Thymus (tissue), 11 donors: ENCODE measurements around the gene MAPK11. TPM values are rescaled to one million over a fixed set of nuclear protein-coding genes. Genes with fewer than 3 reads are reported as not detected.

ENCODE experiments used
- DNase-seq, 9 donors: peaks; one replicate each; pipeline ENCODE4 v3.0.0-alpha.2; 2013; ENCODE audit warnings: low spot score in 9 of 9, low read depth in 6 of 9, missing footprints in 1 of 9
- H3K27ac ChIP-seq, 2 donors: one replicate each; pipeline ENCODE4 v1.5.1; 2013; ENCODE audit warnings: control low read depth in 1 of 2, low read depth in 1 of 2, low read length in 1 of 2, mild to moderate bottlenecking in 1 of 2, moderate library complexity in 1 of 2
- H3K27me3 ChIP-seq, 2 donors: one replicate each; pipeline ENCODE4 v1.5.1; 2013; ENCODE audit warnings: low read length in 1 of 2; ENCODE audit not compliant: control insufficient read depth in 2 of 2, insufficient read depth in 1 of 2
- H3K36me3 ChIP-seq, 2 donors: one replicate each; pipeline ENCODE4 v1.5.1; 2013; ENCODE audit warnings: low read length in 1 of 2, mild to moderate bottlenecking in 1 of 2, moderate library complexity in 1 of 2; ENCODE audit not compliant: control insufficient read depth in 2 of 2, insufficient read depth in 2 of 2
- H3K4me1 ChIP-seq, 2 donors: one replicate each; pipeline ENCODE4 v1.5.1; 2013; ENCODE audit warnings: low read length in 2 of 2; ENCODE audit not compliant: control insufficient read depth in 2 of 2, insufficient read depth in 2 of 2
- H3K4me3 ChIP-seq, 2 donors: one replicate each; pipeline ENCODE4 v1.5.1; 2013; ENCODE audit warnings: low read length in 2 of 2, control low read depth in 1 of 2, mild to moderate bottlenecking in 1 of 2
- H3K9me3 ChIP-seq, 2 donors: one replicate each; pipeline ENCODE4 v1.5.1; 2013; ENCODE audit warnings: low read length in 1 of 2, mild to moderate bottlenecking in 1 of 2; ENCODE audit not compliant: control insufficient read depth in 2 of 2, insufficient read depth in 1 of 2
- whole genome bisulfite sequencing: extraction: QIAGEN DNeasy Blood & Tissue Kit; methylation state at CpG from one replicate; pipeline ENCODE4 v1.1.7; 2013; 5-methylcytosine and 5-hydroxymethylcytosine counted together
- polyA plus RNA-seq: library from polyadenylated mRNA; stranded (reverse); fragments of 200-250 nt; gene quantifications from one replicate; pipeline ENCODE4 v1.2.3, GENCODE V29; 2013
- total RNA-seq: library from RNA; stranded (reverse); fragments of 120-200 nt; gene quantifications from one replicate; pipeline ENCODE4 v1.2.4, GENCODE V29; 2013
- donor health status: healthy.

The MAPK11 gene
- total and polyA plus RNA-seq, 2 donors: 3.7 to 17.7 TPM

DNA sequence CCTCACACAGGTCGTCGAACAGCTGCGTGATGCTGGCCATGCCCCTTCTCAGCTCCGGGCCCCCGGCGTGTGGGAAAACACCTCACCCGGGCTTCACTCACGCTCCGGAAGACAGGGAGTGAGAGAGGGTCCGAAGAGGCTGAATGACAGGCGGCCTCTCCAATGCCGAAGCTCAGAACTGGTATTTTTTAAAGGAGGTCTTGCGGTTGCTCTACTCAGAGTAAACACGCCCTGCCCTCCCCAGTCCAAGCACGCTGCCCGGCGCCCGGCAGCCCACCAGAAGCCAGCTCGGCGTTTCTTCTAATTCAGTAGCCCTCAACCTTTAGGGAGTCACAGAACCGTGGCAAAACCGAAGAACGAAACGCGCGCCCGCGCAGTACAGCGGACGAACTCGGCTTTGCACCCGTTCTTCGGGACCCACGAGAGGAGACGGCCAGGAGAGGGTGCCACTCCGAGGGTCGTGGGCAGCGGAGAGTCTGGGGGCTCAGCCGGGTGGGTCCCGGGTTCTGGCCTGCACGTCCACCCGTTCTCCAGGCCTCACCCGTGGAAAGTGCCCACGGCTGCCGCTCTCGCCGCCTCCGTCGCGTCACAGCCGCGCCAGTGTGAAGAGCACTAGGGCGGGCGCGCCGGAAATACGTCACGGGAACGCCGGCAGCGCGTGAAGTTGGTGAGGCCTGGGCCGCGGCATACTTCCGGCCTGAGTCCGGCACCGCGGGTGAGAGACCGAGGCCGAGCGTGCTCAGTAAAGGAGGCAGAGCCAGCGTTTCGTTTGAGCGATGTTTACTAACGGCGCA, 25.6 kb downstream of the MAPK11 start, which contains the start of gene TUBGCP6:
Gene TUBGCP6, minus strand, starts transcription at position 604 of the 794 bp plus-strand sequence. Its CDS starts 564 bp downstream, at position 40.
- Histone ChIP-seq H3K4me3 (peak within 1 kb of the TSS; percentile 69 to 92), H3K27ac (peak within 1 kb of the TSS; percentile 96 to 99), H3K27me3 (no peaks in the 10 kb centered on the region), H3K36me3 (peaks cover 27 to 29% of the 10 kb centered on the region in 2 donors), H3K9me3 (no peaks in the 10 kb centered on the region), H3K4me1 (peaks cover 19 to 49% of the 10 kb centered on the region in 2 donors)
- WGBS: under 1% methylated on average over 76 of the region's 76 CpGs
- DNase-seq: peak; percentile 74 to 97 (median 93)

DNA sequence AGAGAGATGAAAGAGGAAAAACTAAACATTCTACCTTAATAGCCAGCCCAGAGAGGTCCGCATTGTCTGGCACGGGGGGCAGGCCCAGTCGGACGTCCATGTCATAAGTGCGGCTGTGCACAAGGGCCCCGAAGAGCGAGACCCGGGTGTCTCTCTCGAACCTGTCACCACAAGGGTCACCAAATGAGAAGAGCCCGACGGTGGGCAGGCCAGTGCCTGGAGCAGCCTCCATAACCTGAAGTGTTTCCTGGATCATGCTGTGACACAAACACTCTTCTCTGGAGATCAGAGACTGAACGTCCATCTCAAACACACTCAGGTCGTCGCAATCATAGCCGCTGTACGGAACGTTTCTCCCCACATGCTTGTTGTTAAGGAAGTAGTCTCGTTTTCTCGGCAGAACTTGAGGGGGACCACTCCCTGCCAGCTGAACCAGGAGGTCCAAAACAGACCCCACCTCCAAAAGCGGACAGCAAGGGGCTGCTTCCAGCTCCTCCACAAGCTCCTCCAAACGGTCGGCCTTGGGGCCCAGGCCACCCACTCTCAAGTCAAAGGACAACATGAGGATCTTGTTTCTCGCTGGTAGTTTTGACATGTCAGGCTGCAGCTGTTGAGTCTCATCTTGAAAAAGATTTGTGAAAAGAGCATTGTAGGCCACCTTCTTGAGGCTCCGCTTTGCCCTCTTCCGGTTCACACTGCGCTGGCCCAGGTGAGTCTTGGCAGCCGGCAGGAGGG, 26.3 kb downstream of the MAPK11 start:
- H3K4me1 ChIP-seq: peaks cover 19 to 46% of the 10 kb centered on the region in 2 donors
- no peaks in the 10 kb centered on the region for H3K9me3 ChIP-seq
- H3K27ac ChIP-seq: peak overlapping the region; percentile 96 to 99
- H3K36me3 ChIP-seq: peaks cover 33% of the 10 kb centered on the region in 2 donors
- H3K4me3 ChIP-seq: peak overlapping the region; percentile 69 to 92
- peak in 1 of 9 donors; percentile 45 for DNase-seq
- 30% methylated on average over 27 of the region's 27 CpGs for WGBS
- no peaks in the 10 kb centered on the region for H3K27me3 ChIP-seq

DNA sequence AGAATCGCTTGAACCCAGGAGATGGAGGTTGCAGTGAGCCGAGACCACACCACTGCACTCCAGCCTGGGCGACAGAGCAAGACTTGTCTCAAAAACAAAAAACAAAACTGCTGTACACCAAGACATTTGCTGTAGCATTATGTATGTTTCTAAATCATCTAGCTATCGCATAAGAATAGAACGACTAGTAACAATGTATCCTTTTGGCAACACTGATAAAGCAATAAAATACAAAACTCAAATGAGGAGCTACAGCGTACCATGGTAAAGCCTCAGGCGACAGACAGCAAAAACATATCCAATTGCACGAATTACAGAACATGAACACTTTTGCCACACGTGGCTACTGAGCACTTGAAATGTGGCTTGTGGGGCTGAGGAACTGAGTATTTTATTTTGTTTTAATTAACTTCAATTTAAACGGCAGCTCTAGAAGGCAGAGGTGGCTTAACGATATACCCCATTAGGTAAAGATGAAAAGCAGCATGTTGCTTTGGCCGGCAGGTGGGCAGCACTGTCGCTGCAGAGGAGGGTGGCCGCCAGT, 27.7 kb downstream of the MAPK11 start:
- H3K27ac ChIP-seq: peak overlapping the region in 1 of 2 donors; percentile 27

DNA sequence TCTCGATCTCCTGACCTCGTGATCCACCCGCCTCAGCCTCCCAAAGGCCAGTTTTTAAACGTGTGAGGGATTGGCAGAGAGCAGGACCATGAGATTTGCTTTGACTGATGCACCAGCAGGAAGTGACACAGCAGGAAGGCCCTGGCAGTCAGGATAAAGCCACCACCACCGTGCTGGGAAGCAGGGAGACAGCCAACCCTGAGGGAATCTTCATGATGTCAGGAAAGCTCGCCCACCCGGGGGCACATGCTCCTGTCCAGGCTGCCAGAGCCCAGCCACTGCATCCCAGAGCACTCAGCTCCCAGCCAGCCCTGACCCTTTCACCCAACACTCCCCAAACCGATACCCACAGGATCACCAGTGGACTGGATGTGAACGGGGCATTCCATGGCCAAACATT, 31.4 kb downstream of the MAPK11 start:
- H3K4me3 ChIP-seq: no peak overlapping the region
- 89% methylated on average over 9 of the region's 9 CpGs for WGBS
- peaks cover 29 to 44% of the 10 kb centered on the region in 2 donors for H3K36me3 ChIP-seq
- no peak for DNase-seq
- H3K27me3 ChIP-seq: no peaks in the 10 kb centered on the region
- H3K4me1 ChIP-seq: peaks cover 9 to 28% of the 10 kb centered on the region in 2 donors
- peaks cover 0 to 5% of the 10 kb centered on the region in 2 donors for H3K9me3 ChIP-seq
- H3K27ac ChIP-seq: no peak overlapping the region

More for the DNA sequence above, 27.7 kb downstream of the MAPK11 start:
- DNase-seq: no peak
- peaks cover 19 to 42% of the 10 kb centered on the region in 2 donors for H3K4me1 ChIP-seq
- H3K9me3 ChIP-seq: no peaks in the 10 kb centered on the region
- H3K4me3 ChIP-seq: peak overlapping the region in 1 of 2 donors; percentile 18
- H3K36me3 ChIP-seq: peaks cover 29 to 36% of the 10 kb centered on the region in 2 donors
- H3K27me3 ChIP-seq: no peaks in the 10 kb centered on the region
- 84% methylated on average over 14 of the region's 14 CpGs for WGBS

DNA sequence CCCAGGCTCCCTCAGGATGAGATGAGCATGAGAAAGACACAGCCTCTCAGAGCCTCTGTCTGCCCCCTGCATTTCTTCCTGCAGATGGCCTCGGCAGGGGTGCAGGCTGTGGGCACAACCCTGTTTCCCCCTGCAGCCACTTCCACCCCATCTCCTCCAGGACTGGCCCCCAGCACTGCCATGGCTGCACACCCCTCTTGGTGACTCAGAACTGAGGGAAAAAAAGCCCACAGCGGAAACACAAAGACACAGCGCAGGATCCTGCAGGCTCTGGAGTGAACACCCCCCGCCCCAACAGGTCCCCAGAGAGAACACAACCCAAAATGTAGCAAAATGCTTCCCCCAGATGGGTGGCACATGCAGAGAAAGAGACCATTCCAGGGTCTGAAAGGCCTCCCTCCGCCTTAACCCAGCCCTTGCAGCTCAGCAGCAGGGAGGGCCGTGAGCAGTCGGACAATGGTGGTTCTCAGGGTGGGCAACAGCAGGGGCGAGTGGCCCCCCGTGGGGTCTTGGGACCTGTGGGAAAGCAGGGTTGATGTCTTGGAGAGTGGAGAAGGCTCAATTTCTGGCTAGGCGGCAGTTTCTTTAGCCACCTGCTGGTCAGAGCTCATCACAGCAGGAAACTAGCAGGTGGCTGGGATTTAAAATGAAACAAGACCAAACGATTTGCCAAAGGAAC, 33.3 kb downstream of the MAPK11 start:
- H3K36me3 ChIP-seq: peaks cover 41 to 63% of the 10 kb centered on the region in 2 donors
- no peak overlapping the region for H3K27ac ChIP-seq
- peaks cover 0 to 5% of the 10 kb centered on the region in 2 donors for H3K9me3 ChIP-seq
- DNase-seq: no peak
- H3K4me1 ChIP-seq: peaks cover 0 to 9% of the 10 kb centered on the region in 2 donors
- H3K4me3 ChIP-seq: no peak overlapping the region
- no peaks in the 10 kb centered on the region for H3K27me3 ChIP-seq
- WGBS: 77% methylated on average over 11 of the region's 11 CpGs

DNA sequence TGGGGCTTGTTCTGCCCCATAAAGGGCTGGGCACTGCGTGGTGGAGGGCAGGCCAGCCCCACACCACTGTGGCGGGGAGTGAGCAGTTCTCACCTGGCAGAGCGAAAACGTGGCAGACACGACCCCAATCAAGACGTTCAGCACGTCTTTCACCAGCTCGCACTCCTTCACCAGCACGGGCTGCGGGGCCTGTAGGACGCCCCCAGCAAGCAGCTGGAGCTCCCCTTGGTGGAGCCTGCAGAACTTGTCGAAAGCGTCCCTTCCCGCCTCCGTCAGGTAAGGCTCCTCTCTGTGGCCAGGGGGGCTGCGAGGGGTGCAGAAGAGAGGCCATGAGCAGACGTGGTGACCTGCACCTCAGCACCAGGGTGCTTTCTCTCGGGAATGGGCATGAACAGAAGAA, 37.0 kb downstream of the MAPK11 start:
- no peak for DNase-seq
- WGBS: 98% methylated on average over 18 of the region's 18 CpGs
- H3K27ac ChIP-seq: no peak overlapping the region
- H3K9me3 ChIP-seq: peaks cover 0 to 5% of the 10 kb centered on the region in 2 donors
- peaks cover 30 to 68% of the 10 kb centered on the region in 2 donors for H3K36me3 ChIP-seq
- H3K27me3 ChIP-seq: no peaks in the 10 kb centered on the region
- no peaks in the 10 kb centered on the region for H3K4me1 ChIP-seq
- no peak overlapping the region for H3K4me3 ChIP-seq

DNA sequence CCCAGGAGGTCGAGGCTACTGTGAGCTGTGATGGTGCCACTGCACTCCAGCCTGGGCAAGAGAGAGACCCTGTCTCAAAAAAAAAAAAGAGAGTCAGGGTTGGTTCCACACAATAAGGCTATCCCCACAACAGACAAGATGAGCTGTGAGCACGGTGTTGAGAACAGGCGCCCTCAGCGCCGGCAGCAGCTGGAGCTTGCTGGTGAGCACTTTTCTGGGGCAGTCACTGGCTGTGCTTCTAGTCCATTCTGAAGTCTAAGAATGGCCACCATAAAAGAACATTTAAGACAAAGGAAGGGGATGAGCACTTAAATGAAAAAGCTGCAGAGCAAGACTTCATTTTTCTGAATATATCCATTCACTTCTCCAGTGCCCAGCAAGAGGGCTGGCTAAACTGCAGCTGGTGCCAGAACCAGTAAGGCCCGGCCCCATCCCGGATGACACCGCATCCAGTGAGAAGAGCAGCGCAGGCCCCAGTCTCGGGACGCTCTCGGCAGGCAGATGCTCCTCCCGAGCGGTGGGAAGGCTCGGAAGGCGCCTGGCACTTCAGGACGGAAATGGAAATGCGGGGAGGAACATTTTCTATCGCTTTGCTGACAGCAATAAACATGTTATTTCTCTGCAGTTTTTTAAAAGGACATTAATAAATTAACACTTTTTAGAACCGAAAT, 37.6 kb downstream of the MAPK11 start:
- Histone ChIP-seq H3K9me3 (peaks cover 0 to 5% of the 10 kb centered on the region in 2 donors), H3K36me3 (peaks cover 32 to 70% of the 10 kb centered on the region in 2 donors), H3K27me3 (no peaks in the 10 kb centered on the region), H3K4me3 (no peak overlapping the region), H3K27ac (no peak overlapping the region), H3K4me1 (no peaks in the 10 kb centered on the region)
- DNase-seq: no peak
- WGBS: 98% methylated on average over 20 of the region's 20 CpGs

DNA sequence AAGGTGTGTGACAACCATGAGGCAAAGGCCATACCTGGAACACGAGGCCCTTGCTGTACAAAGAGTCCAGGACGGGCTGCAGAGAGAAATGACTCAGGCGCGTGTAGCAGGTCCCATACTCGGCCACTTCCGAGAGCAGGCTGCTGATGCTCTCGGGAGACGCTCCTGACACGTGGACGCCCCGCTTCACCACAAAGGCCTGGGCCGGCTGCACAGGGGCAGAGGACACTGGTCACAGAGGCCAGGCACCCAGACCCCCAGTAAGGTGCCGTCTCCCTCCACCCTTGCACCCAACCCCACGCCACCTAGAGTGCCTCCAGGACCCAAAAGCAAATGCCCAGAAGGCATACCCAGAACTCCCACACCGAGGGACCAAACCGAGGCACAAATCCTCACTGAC, 40.8 kb downstream of the MAPK11 start:
- Histone ChIP-seq H3K9me3 (no peaks in the 10 kb centered on the region), H3K27me3 (no peaks in the 10 kb centered on the region), H3K27ac (no peak overlapping the region), H3K4me1 (no peaks in the 10 kb centered on the region), H3K4me3 (no peak overlapping the region), H3K36me3 (peaks cover 42 to 80% of the 10 kb centered on the region in 2 donors)
- WGBS: 99% methylated on average over 16 of the region's 16 CpGs
- no peak for DNase-seq
